Testis (tissue), 3 donors: ENCODE results near the gene OR8B12. TPM values are rescaled to one million over a fixed set of nuclear protein-coding genes. Genes with fewer than 3 reads are reported as not detected.

Experiments
- DNase-seq: peaks from one replicate; pipeline ENCODE4 v3.0.0-alpha.2; 2019
- H3K27ac ChIP-seq, 2 donors: fragments of 200-600 bp; sonication (generic); one replicate each; pipeline ENCODE4 v1.5.1; 2019
- H3K27me3 ChIP-seq: fragments of 200-600 bp; sonication (generic); one replicate; pipeline ENCODE4 v1.5.1; 2019
- H3K36me3 ChIP-seq: fragments of 200-600 bp; sonication (generic); one replicate; pipeline ENCODE4 v1.5.1; 2017; ENCODE audit warnings: low read depth; ENCODE audit errors: missing control alignments
- H3K4me1 ChIP-seq: fragments of 200-600 bp; sonication (generic); one replicate; pipeline ENCODE4 v1.5.1; 2019
- H3K4me3 ChIP-seq, 2 donors: fragments of 200-600 bp; sonication (generic); one replicate each; pipeline ENCODE4 v1.5.1; 2017 to 2019
- H3K9me3 ChIP-seq: fragments of 200-600 bp; sonication (generic); one replicate; pipeline ENCODE4 v1.5.1; 2017
- CTCF ChIP-seq, 3 experiments: fragments of 450-650 bp in 2 of 3; fragments of 200-600 bp in 1 of 3; sonication (generic) in 1 of 3; IDR thresholded peaks; one replicate each; pipeline ENCODE4 v1.5.1; 2016 to 2019; ENCODE audit warnings: antibody characterized with exemption in 3 of 3, mild to moderate bottlenecking in 2 of 3, moderate library complexity in 1 of 3
- POLR2A ChIP-seq: fragments of 450-650 bp; IDR thresholded peaks from one replicate; pipeline ENCODE4 v1.6.1; 2017; ENCODE audit warnings: antibody characterized with exemption, mild to moderate bottlenecking, moderate library complexity
- WGBS, 2 donors: methylation state at CpG; one replicate each; pipeline ENCODE4 v1.1.5; 2018; 5-methylcytosine and 5-hydroxymethylcytosine counted together
- intact Hi-C: fragments of 100-400 bp; cut with DNase I; formaldehyde crosslinking; loops from one replicate; pipeline ENCODE4 v1.15.1; 2023; ENCODE audit warnings: low total_unique reads
- polyA plus RNA-seq: library from polyadenylated mRNA; stranded (reverse); fragments of 350-450 nt; fragmentation: Illumina TruSeq; extraction: RNeasy Lipid Tissue Mini Kit (QIAGEN cat#74804); gene quantifications from one replicate; pipeline ENCODE4 v1.2.3, GENCODE V29; 2014; ENCODE audit warnings: low read depth, low replicate concordance; ENCODE audit not compliant: insufficient read depth
- total RNA-seq, 2 donors: library from RNA; depleted of rRNA; stranded (reverse); fragments of >200 nt; gene quantifications; one replicate each; pipeline ENCODE4 v1.2.3, GENCODE V29; 2016

The OR8B12 gene
- total and polyA plus RNA-seq, 3 donors from 2014 or later = not detected

- no peak for DNase-seq
- no peaks in the 10 kb centered on the region for H3K9me3 ChIP-seq
- H3K27me3 ChIP-seq = no peaks in the 10 kb centered on the region
- no peak for TF ChIP-seq CTCF (IDR thresholded peaks at IDR 0.05)
- no peak for TF ChIP-seq POLR2A
- no peaks in the 10 kb centered on the region for H3K36me3 ChIP-seq
- intact Hi-C loops = no loop called here
- WGBS, 2 donors = 92% methylated on average over 8 of the region's 8 CpGs
- no peak overlapping the region for H3K27ac ChIP-seq
- H3K4me3 ChIP-seq = no peak overlapping the region
- H3K4me1 ChIP-seq = no peaks in the 10 kb centered on the region
Observed at GRCh38 chr11:124535552-124536232, 7.8 kb downstream of the OR8B12 start.

GRCh38 chr11:124534051-124534450 lies 9.4 kb downstream of the OR8B12 start:
- H3K36me3 ChIP-seq = no peaks in the 10 kb centered on the region
- intact Hi-C loops = no loop called here
- H3K4me3 ChIP-seq = no peak overlapping the region
- 78 to 79% methylated on average over 2 of the region's 2 CpGs for WGBS, 2 donors
- DNase-seq = no peak
- H3K4me1 ChIP-seq = no peaks in the 10 kb centered on the region
- no peak for TF ChIP-seq CTCF (IDR thresholded peaks at IDR 0.05)
- TF ChIP-seq POLR2A = no peak
- no peak overlapping the region for H3K27ac ChIP-seq
- no peaks in the 10 kb centered on the region for H3K27me3 ChIP-seq
- H3K9me3 ChIP-seq = no peaks in the 10 kb centered on the region

- WGBS, 2 donors = 47 to 52% methylated on average over 2 of the region's 2 CpGs
- no peak overlapping the region for H3K4me3 ChIP-seq
- no peaks in the 10 kb centered on the region for H3K9me3 ChIP-seq
- no peaks in the 10 kb centered on the region for H3K27me3 ChIP-seq
- no peaks in the 10 kb centered on the region for H3K4me1 ChIP-seq
- H3K27ac ChIP-seq = no peak overlapping the region
- H3K36me3 ChIP-seq = no peaks in the 10 kb centered on the region
- DNase-seq = no peak
- intact Hi-C loops = no loop called here
- TF ChIP-seq CTCF (IDR thresholded peaks at IDR 0.05) (no peak), POLR2A (no peak)
Observed at GRCh38 chr11:124533626-124534025, 9.8 kb downstream of the OR8B12 start.

- no peaks in the 10 kb centered on the region for H3K36me3 ChIP-seq
- TF ChIP-seq CTCF (IDR thresholded peaks at IDR 0.05) (no peak), POLR2A (no peak)
- no peak overlapping the region for H3K4me3 ChIP-seq
- no peaks in the 10 kb centered on the region for H3K27me3 ChIP-seq
- WGBS, 2 donors = 83 to 87% methylated on average over 1 of the region's 1 CpG
- DNase-seq = no peak
- no peaks in the 10 kb centered on the region for H3K4me1 ChIP-seq
- no peaks in the 10 kb centered on the region for H3K9me3 ChIP-seq
- intact Hi-C loops = no loop called here
- no peak overlapping the region for H3K27ac ChIP-seq
Observed at GRCh38 chr11:124520550-124520854, 23.0 kb downstream of the OR8B12 start.

GRCh38 chr11:124519850-124520549 lies 23.5 kb downstream of the OR8B12 start:
- no peak overlapping the region for H3K27ac ChIP-seq
- WGBS, 2 donors = 24 to 32% methylated on average over 2 of the region's 2 CpGs
- H3K9me3 ChIP-seq = no peaks in the 10 kb centered on the region
- no peak overlapping the region for H3K4me3 ChIP-seq
- H3K27me3 ChIP-seq = no peaks in the 10 kb centered on the region
- no peak for DNase-seq
- intact Hi-C loops = no loop called here
- H3K4me1 ChIP-seq = no peaks in the 10 kb centered on the region
- H3K36me3 ChIP-seq = no peaks in the 10 kb centered on the region
- no peak for TF ChIP-seq POLR2A
